Fibroblast of skin of left quadriceps (primary cell): ENCODE data around the gene MAP2K2.

Source experiments
- DNase-seq, 2 experiments: peaks; one replicate each; pipeline ENCODE4 v3.0.0-alpha.2; 2013; ENCODE audit warnings: low read depth in 2 of 2

MAP2K2 gene

DNA sequence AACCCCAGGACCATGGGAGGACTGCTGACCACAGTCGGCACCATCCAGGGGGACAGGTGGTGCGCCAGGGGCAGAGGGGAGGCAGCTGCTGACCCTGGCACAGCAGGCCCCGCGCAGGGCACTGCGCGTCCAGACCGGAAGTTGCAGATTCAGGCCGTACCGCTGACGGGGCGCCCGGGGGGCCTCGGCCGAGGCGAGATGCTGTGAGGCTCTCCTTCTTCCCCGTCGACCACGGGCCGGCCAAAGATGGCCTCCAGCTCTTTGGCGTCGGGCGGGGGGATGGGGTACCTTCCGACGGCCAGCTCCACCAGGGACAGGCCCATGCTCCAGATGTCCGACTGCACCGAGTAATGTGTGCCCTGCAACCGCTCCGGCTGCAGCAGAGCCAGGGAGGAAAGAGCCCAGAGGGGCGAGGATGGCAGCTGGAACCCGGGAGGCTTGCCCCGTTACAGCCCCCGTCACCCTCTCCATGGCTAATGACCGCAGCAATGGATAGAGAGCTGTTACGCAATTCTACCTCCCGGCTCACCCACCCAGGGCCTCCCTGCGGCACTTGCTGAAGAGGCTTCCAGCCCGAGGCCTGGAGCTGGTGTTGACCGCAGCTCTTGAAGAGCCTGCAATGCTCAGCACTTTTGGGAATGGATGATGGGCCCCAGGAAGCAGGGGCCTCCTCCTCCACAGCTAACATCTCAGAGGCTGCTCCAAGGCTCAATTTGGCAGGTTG lies 24.7 kb downstream of the MAP2K2 start:
- DNase-seq, result no peak

DNA sequence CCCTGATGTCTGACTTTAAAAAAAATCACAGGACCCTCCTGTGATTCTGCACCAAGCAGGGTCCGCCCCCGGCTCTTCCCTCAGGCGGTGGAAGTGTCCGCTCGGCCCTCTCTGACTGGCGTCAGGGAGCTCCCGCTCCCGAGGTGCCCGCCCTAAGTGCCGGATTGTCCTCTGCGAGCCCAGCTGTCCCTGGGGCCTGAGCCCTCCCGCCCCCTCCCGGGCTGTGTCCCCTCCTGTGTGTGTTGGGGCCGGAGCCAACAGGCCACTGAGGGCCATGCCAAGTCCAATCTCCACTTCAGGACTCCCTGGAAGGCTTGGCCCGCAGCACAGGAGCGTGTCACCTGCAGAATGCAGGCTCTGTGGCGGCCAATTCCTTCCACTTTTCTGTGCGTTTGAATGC lies 25.4 kb downstream of the MAP2K2 start:
- DNase-seq, result no peak

DNA sequence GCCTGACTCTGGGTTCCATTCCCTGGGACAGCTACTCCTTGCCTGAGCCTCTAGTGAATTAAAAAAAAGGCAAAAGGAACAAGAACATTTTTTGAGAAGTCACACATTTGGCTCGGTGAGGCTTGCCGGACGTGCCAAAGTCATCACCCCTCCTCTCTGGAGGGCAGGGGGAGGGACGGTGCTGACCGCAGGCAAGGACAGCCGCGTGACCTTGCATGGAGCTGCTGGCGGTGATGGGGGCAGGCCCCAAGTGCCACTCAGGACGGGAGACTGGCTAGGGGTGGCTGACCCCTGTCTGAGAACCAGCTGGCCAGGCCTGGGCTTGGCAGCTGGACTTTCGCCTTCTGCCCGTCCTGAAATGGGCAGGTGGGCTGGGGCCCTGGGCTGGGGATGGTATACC lies 26.4 kb downstream of the MAP2K2 start:
- DNase-seq, result no peak

DNA sequence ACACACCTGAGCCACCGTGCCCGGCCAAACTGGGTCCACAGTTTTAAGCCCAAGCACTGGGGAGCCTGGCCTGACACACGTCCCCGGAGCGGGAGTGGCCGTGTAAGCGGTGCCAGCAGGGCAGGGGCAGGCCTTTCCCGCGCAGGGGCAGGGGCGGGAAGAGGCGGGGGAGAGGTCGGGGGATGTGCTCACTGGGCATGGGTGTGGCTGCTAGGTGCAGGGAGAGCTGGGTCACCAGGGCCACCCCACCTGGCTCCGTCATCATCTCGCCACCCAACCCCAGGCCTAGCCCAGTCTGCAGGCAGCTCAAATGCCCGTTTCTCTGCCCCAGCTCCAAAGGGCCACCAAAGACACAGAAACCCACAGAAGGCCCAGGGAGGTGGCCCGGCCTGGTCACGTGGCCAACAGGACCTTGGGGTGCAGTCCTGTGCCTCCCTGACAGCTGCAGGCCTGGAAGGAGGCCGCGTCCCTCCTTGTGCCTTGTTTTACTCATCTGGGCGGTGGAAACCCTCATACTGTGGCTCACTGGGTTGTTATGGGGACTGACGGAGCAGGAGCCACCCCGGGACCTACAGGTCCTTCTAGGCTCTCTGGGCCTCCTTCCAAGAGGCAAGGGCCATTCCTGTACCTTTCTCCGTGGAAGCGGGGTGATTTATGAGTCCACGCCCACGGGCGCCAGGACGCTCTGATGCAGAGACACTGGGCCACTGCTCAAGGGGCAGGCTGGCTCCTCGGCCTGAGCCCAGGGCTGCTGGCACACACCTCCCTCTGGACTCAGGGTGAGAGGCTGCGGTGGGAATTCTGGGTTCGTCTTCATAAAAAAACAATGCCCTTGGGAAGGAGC lies 27.7 kb downstream of the MAP2K2 start:
- DNase-seq, result no peak

DNA sequence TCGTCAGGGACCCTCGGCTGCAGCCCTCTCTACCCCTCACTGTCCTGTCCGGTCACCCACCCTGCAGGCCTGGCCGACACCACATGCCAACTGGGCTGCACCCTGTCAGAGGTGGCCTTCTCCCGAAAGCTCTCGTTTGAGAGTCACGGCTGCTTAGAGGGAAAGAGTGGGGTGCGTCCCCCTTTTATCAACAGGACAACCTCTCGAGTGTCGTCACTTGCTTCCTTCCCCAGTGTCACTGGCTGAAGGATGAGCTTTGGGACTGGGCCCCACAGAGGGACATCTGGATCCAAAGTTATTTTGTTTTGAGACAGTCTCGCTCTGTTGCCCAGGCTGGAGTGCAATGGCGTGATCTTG lies 28.5 kb downstream of the MAP2K2 start:
- no peak for DNase-seq

DNA sequence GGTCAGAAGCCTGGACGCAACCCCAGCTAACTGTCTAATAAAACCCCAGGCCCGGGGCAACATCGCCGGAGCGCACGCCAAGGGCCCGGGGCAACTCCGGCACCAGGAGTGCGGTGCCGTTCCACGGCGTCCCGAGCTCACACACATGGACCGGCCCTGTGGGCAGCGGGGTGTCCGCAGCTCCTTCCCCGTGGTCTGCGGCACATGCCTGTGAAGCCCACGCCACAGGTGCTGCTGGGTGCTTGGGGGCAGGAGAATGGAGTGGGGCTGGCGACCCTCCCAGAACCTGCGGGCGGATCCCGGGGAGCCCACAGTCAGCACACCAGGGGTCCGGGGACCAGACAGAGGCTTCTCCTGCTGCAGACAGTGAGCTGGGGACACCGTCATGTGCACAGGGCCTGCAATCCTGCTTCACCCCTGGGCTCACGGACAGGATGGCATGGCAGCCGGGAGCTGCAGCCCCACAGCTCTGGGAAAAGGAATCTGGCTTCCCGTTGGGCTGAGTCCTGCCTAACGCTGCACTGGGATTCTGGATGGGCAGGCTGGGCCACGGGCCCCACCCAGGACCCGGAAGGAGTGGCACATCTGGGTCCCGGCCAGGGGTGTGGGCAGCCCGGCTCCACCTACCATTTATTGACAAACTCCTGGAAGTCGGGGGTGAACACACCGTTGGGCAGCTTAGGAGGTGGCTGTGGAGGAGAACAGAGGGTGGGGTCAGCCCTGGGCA lies 29.0 kb downstream of the MAP2K2 start:
- DNase-seq, result no peak

DNA sequence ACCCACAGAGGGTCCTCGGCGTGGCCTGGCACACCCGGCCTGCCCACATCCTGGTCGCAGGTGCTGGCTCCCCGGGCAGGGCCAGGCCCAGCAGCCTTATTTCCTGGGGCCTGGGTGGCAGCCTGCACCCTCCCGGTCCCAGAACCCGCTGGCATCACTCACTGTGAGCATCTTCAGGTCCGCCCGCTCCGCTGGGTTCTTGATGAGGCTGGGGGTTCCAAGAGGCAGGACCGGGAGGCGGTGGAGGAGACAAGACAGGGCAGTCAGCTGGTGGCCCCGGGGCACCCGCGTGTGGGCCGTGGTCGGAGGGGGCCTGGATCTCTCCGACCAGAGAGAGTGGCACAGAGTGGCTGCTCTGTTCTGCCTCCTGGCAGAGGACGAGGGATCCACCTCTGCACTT lies 29.6 kb downstream of the MAP2K2 start:
- DNase-seq, result no peak

DNA sequence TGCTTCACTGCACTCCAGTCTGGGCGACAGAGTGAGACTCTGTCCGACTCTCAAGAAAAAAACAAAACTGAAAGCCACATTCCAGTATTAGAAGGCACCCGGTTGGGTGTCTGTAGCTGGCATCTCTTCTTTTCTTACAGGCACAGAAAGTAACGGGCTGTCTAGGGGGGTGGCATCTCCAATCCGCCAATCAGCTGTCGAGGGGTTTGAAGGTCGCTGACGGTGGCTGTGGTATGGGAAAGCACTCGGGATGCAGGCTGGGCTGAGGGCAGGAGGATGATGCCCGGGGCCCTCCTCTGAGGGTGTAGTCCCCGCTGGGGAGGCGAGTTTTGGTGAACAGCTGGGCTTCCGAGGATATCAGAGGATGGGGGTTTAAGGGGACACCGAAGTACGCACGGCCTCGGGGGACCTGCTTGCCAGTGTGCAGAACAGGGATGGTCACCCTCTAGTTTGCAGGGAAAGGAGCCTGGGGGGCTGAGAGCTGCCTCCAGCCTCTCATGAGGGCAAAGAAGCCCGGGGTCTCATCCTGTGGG lies 30.2 kb downstream of the MAP2K2 start:
- no peak for DNase-seq

DNA sequence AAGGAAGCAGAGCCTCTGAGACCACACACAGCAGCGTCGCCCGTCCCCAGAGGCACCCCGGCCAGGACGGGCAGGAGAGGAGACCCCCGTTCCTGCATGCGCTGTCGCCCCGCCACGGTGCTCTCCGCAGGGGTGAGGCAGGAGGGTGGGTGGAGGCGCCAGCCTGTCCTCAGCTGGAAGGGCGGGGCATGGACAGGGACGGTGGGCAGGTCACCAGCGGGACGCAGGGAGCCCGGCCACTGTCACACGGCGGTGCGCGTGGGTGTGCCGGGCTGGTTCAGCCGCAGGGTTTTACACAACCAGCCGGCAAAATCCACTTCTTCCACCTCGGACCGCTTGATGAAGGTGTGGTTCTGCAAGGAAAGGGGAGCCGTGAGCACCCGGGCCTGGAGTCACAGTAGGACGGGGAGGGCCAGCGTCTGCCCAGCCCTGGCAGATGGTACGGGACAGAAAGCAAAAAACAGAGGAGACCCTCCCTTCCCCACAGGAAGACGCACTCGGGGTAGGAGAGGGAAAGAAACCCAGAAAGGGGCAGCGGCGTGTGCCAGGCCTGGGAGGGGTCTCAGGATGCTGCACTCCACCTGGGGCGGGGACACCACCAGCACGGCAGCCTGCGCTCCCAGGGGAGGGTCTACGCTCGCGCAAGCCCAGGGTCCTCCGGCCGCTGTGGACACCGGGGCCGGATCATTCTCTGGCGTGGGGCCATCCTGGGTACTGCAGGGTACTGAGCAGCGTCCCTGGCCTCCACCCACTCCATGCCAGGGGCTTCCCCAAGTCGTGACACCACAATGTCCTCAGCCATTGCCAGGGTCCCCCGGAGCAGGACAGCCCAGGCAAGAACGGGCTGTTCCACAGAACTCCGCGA lies 33.3 kb downstream of the MAP2K2 start:
- no peak for DNase-seq

DNA sequence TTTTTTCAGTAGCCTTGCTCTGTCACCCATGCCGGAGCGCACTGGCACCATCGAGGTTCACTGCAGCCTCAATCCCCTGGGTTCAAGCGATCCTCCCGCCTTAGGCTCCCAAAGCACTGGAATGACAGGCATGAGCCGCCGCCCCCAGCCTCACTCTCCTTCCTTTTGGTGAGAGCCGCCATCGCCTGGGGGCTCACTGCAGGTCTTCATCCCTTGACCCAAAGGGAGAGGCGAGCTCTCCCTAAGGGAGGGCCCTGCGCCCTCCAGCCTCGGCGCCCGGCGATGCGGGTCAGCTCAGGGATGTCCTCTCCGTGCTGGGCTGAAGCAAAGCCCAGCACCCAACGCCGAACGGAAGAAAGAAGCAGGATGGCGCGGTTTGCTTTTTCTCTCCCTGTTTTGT lies 34.0 kb downstream of the MAP2K2 start:
- no peak for DNase-seq

DNA sequence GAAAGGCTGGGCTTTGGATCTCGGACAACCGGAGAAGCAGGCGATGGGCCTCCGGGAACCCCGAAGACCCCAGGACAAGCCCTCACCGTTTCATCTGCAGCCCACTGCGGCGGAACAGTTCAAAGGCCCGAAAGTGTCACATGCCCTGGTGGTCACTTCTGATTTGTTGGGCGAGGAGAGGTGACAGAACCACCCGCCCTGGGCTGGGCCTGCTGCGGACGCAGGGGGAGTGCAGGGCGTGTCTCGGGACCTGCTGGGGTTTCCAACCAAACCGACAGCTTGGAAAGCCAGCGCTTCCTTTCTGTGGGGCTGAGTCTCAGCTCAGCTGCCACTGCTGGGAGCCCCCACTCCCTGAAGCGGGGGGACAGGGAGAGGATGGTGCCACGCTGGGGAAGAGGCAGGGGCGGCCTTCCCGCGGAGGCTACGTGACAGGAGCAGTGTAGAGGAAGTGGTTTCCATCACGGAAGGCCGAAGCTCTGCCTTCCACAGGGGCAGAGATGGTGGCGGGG lies 34.5 kb downstream of the MAP2K2 start:
- no peak for DNase-seq

DNA sequence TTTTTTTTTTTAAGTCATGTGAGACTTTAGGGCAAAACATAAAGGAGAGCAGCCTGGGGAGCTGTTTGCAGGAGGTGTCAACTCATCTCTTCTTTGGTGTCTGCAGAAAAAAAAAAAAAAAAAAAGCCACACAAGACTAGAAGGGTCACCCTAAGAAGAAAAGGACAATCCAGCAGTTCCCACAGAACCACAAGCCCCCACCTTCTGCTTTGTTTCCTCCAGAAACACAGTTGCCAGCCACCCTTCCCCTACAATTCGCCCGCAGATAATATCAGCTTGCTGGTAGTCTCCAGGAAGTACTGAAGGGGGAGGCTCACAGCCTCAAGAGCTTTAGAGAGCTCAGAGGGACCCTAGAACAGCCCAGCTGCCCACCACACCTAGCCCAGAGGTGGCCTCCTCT lies 34.9 kb downstream of the MAP2K2 start:
- no peak for DNase-seq

DNA sequence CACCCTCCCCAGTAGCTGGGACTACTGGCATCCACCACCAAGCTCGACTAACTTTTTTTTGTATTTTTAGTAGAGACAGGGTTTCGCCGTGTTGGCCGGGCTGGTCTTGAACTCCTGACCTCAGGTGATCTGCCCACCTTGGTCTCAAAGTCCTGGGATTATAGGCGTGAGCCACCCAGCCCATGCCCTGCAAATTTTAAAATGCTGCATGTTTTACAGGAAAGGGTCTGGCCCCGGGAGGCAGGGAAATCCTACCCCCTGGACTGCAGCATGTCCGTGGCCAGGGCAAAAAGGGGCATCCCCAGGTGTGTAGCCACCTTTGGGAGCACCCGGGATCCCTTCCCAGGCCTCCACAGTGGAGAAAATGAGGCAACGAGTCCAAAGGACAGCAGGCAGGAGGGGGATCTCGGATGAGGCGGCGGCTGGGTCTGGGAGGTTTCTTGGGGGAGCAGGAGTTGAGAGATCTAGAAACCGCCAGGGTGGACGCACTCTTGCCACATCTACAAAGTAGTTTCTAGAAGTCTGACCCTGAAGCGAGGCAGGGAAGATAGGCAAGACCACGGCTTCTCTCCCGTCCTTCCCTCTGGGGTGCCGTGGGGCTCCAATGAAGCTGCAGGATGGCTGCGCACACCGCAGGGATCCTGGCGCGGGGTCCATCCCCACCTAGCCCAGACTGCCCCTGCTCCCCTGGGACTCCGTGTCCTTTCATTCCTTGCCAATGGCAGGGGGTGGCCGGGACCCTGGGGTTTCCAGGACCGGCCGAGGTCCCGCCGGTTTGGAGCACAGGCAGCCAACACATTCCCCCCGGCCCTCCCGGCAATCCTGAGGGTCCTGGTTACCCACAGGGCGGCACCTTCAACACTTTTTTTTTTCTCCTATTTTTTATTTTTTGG lies 35.9 kb downstream of the MAP2K2 start:
- no peak for DNase-seq

DNA sequence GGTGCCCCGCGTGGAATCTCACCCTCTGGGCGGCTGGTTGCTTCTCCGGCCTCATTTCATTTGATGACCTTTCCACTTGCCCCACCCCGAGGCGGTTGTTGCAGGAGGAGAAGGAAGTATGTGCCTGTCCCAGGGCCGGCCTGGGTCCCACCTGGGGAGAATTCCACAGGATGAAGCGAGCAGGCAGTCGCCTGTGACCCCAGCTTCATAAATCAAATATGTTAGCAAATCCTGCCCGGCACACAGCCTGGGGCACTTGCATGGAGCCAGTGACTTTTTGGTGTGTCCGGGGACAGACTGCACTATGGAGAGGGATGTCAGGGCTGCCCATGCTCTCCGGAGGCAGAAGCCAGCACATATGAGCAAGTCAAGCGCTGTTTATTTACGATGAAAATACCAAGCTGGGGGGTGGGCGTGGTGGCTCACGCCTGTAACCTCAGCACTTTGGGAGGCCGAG lies 37.5 kb downstream of the MAP2K2 start:
- no peak for DNase-seq

DNA sequence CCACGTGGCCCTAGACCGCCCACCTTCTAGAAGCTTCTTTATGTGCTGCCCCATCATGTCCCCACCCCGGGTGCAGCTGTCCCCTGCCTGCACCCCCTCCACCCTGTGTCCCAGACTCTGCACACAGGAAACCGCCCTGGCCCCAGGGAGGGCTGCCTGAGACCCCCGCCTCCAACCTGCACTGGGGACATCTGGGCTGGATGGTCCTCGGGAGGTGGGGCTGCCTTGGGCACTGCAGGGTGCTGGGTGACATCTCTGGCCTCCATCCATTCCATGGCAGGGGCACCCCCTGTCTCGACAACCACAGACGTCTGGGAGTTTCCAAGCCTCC lies 39.4 kb downstream of the MAP2K2 start:
- DNase-seq, result no peak

DNA sequence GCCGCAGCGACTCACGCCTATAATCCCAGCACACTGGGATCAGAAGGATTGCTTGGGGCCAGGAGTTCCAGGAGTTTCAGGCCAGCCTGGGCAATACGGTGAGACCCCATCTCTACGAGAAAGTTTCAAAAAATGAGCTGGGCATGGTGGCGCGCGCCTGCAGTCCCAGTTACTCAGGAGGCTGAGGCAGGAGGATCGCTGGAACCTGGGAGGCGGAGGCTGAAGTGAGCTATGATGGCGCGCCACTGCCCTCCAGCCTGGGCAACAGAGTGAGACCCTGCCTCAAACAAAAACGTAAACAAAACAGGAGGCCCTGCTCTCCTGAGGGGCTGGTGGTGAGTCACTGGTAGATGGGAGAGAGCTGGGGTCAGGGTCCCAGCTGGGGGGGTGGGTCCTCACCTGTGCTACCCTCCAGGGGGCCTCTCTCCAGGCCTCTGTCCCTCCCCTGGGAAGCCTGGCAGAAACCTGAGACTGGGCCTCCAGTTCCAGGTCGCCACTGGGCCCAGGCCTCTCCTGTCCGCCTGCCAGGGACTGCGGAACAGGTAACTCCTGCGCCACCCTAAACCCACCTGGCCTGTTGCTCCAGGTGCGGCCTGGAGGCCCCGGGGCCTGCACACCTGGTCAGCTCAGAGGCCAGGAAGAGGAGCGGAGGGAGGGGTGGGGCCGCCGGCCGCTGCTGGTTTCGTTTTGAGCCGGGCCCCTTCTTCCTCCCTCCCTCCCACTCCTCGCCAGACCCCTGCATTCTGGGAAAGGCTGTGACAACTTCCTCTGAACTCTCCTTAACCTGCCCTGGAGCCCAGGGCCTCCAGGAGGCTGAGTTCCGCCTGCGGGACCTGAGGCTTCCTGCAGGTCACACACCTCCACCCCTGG lies 40.0 kb downstream of the MAP2K2 start:
- DNase-seq, result no peak

DNA sequence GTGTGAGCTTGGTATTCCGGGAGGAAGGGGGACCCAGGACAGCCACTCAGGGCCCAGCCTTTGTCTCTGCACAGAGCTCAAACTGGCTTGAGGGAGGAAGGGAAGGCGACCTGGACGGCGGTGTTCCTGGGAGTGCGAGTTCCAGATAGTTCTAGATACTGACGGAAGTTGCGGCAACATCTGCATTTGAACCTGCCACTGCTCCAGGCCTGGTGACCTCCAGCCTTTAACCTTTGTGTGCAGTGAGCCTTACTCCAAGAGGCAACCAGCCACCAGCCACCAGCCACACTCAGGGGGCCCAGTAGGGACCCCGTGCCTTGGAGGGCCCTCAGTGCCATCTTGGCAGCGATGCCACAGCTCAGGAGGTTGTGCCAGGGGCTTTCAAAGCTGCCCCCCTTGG lies 41.8 kb downstream of the MAP2K2 start:
- no peak for DNase-seq

DNA sequence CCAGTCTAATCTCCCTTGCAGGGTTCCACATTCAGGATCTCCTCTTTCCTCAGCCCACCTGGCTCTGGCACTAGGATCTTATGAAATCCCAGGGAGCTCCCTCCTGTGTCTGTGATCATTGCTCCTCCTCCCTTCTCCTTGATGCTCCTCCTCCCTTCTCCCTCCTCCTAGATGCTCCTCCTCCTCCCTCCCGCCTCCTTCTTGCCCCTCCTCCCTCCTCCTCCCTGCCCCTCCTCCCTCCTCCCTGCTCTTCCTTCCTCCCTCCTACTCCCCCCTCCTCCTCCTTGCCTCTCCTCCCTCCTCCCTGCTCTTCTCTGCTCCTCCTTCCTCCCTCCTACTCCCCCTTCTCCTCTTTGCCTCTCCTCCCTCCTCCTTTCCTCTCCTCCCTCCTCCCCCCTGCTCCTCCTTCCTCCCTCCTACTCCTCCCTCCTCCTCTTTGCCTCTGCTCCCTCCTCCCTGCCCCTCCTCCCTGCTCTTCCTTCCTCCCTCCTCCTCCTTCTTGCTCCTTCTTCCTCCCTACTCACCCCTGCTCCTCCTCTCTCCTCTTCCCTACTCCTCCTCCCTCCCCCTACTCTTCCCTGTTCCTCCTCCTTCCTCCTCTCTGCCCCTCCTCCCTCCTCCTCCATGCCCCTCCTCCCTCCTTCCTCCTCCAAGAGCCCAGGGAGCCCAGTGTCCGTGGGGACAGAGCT lies 42.3 kb downstream of the MAP2K2 start:
- DNase-seq, result no peak

DNA sequence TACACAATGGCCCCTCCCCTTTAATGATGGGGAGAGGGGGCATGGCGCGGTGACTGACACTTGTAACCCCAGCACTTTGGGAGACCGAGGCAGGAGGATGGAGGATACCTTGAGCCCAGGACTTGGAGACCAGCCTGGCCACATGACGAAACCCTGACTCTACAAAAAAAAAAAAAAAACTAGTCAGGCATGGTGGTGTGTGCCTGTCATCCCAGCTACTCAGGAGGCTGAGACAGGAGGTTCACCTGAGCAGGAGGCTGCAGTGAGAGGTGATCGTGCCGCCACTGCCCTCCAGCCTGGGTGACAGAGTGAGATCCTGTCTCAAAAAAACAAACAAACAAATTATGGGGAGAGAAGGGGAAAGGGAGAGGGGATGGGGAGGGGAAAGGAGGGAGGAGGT lies 43.4 kb downstream of the MAP2K2 start:
- DNase-seq, result no peak
